ENCODE measurements around the gene EXOC2.

Gene EXOC2

GRCh38 chr6:683742-684440, 9.0 kb downstream of the EXOC2 start:
- peak overlapping the region; percentile 88 for H3K4me2 ChIP-seq (ENCODE audit: low read length)
- peaks cover 29% of the 10 kb centered on the region for H3K4me1 ChIP-seq (ENCODE audit: low read length)
- no peaks in the 10 kb centered on the region for H3K27me3 ChIP-seq (ENCODE audit: low read depth, low read length)
- H3K27ac ChIP-seq (ENCODE audit: low read length) = no peak overlapping the region; the same call in 1 of the 2 replicates
- no peak for TF ChIP-seq EZH2phosphoT487 (IDR thresholded peaks at IDR 0.05; ENCODE audit: low read depth)
- TF ChIP-seq CTCF (IDR thresholded peaks at IDR 0.05; ENCODE audit: low read depth, low read length) = no peak
- H3K4me3 ChIP-seq (ENCODE audit: low read length) = 0 out of 2 replicates have a peak overlapping the region, but pooled peaks have one; percentile 8
- no peak overlapping the region for H3K9ac ChIP-seq (ENCODE audit: low read length)
- no peaks in the 10 kb centered on the region for H3K9me3 ChIP-seq (ENCODE audit: insufficient read depth, low read length)
- peaks cover 6% of the 10 kb centered on the region for H3K36me3 ChIP-seq (replicated peaks; ENCODE audit: low read depth, low read length)
- no peaks in the 10 kb centered on the region for H4K20me1 ChIP-seq (ENCODE audit: insufficient read depth, low read length)
- H3K79me2 ChIP-seq (ENCODE audit: low read length) = peaks cover 53% of the 10 kb centered on the region
- no peak overlapping the region for H2AFZ ChIP-seq (ENCODE audit: low read depth, low read length)

- Histone ChIP-seq H4K20me1 (ENCODE audit: insufficient read depth, low read length) (no peaks in the 10 kb centered on the region), H3K9ac (ENCODE audit: low read length) (no peak overlapping the region), H3K27ac (ENCODE audit: low read length) (no peak overlapping the region), H3K36me3 (replicated peaks; ENCODE audit: low read depth, low read length) (peaks cover 6% of the 10 kb centered on the region), H3K9me3 (ENCODE audit: insufficient read depth, low read length) (no peaks in the 10 kb centered on the region), H3K4me3 (ENCODE audit: low read length) (no peak overlapping the region), H3K79me2 (ENCODE audit: low read length) (peaks cover 50% of the 10 kb centered on the region), H3K4me1 (ENCODE audit: low read length) (peaks cover 27% of the 10 kb centered on the region), H3K27me3 (ENCODE audit: low read depth, low read length) (no peaks in the 10 kb centered on the region), H3K4me2 (ENCODE audit: low read length) (no peak overlapping the region), H2AFZ (ENCODE audit: low read depth, low read length) (no peak overlapping the region)
- TF ChIP-seq CTCF (IDR thresholded peaks at IDR 0.05; ENCODE audit: low read depth, low read length) (no peak), EZH2phosphoT487 (IDR thresholded peaks at IDR 0.05; ENCODE audit: low read depth) (no peak)
Observed at GRCh38 chr6:680666-681340, 12.1 kb downstream of the EXOC2 start.

- peaks cover 45% of the 10 kb centered on the region for H3K79me2 ChIP-seq (ENCODE audit: low read length)
- peaks cover 6% of the 10 kb centered on the region for H3K36me3 ChIP-seq (replicated peaks; ENCODE audit: low read depth, low read length)
- H3K4me2 ChIP-seq (ENCODE audit: low read length) = no peak overlapping the region
- no peaks in the 10 kb centered on the region for H3K27me3 ChIP-seq (ENCODE audit: low read depth, low read length)
- no peak overlapping the region for H3K9ac ChIP-seq (ENCODE audit: low read length)
- TF ChIP-seq CTCF (IDR thresholded peaks at IDR 0.05; ENCODE audit: low read depth, low read length) (no peak), EZH2phosphoT487 (IDR thresholded peaks at IDR 0.05; ENCODE audit: low read depth) (no peak)
- no peak overlapping the region for H3K4me3 ChIP-seq (ENCODE audit: low read length)
- H2AFZ ChIP-seq (ENCODE audit: low read depth, low read length) = no peak overlapping the region
- no peaks in the 10 kb centered on the region for H3K9me3 ChIP-seq (ENCODE audit: insufficient read depth, low read length)
- H3K27ac ChIP-seq (ENCODE audit: low read length) = no peak overlapping the region
- peaks cover 22% of the 10 kb centered on the region for H3K4me1 ChIP-seq (ENCODE audit: low read length)
- no peaks in the 10 kb centered on the region for H4K20me1 ChIP-seq (ENCODE audit: insufficient read depth, low read length)
Observed at GRCh38 chr6:680251-680650, 12.7 kb downstream of the EXOC2 start.

GRCh38 chr6:679282-679681, 13.7 kb downstream of the EXOC2 start:
- no peak overlapping the region for H2AFZ ChIP-seq (ENCODE audit: low read depth, low read length)
- H3K27me3 ChIP-seq (ENCODE audit: low read depth, low read length) = no peaks in the 10 kb centered on the region
- H3K4me2 ChIP-seq (ENCODE audit: low read length) = no peak overlapping the region
- peaks cover 45% of the 10 kb centered on the region for H3K79me2 ChIP-seq (ENCODE audit: low read length)
- H3K27ac ChIP-seq (ENCODE audit: low read length) = no peak overlapping the region
- peaks cover 14% of the 10 kb centered on the region for H3K4me1 ChIP-seq (ENCODE audit: low read length)
- H3K36me3 ChIP-seq (replicated peaks; ENCODE audit: low read depth, low read length) = peaks cover 6% of the 10 kb centered on the region
- H3K4me3 ChIP-seq (ENCODE audit: low read length) = no peak overlapping the region
- H3K9me3 ChIP-seq (ENCODE audit: insufficient read depth, low read length) = no peaks in the 10 kb centered on the region
- H3K9ac ChIP-seq (ENCODE audit: low read length) = no peak overlapping the region
- H4K20me1 ChIP-seq (ENCODE audit: insufficient read depth, low read length) = no peaks in the 10 kb centered on the region
- TF ChIP-seq EZH2phosphoT487 (IDR thresholded peaks at IDR 0.05; ENCODE audit: low read depth) (no peak), CTCF (IDR thresholded peaks at IDR 0.05; ENCODE audit: low read depth, low read length) (no peak)
